CD8-positive, alpha-beta memory T cell (primary cell): ENCODE data around the gene CDH18. TPM values are rescaled to one million over a fixed set of nuclear protein-coding genes. Genes with fewer than 3 reads are reported as not detected.

Experiments used
- CTCF ChIA-PET: fragments of 350-600 bp; sonication (Branson Sonifier 250); formaldehyde crosslinking; loops from one replicate; lab custom pipeline; 2021; ENCODE audit warnings: antibody characterized with exemption; lab: Charles Lee
- POLR2A ChIA-PET: fragments of 350-600 bp; sonication (Branson Sonifier 250); formaldehyde crosslinking; loops from one replicate; lab custom pipeline; 2021; ENCODE audit warnings: antibody characterized with exemption; lab: Charles Lee
- DNase-seq, 5 donors: peaks; one replicate each; pipeline versions ENCODE4 v3.0.0 to v3.0.0-alpha.2; 2020 to 2022; ENCODE audit warnings: mixed read lengths in 1 of 5
- H3K27ac ChIP-seq: one replicate; pipeline ENCODE4 v1.7.0; 2013; ENCODE audit warnings: low read depth, mild to moderate bottlenecking, low read length, moderate library complexity
- H3K27me3 ChIP-seq: 2 replicates; pipeline ENCODE4 v1.7.0; 2013; ENCODE audit warnings: low read length, mild to moderate bottlenecking; ENCODE audit not compliant: insufficient read depth, poor library complexity, severe bottlenecking
- H3K36me3 ChIP-seq: 2 replicates; pipeline ENCODE4 v1.7.0; 2013; ENCODE audit warnings: mild to moderate bottlenecking, low read length, moderate library complexity; ENCODE audit not compliant: insufficient read depth
- H3K4me1 ChIP-seq: 2 replicates; pipeline ENCODE4 v1.7.0; 2013; ENCODE audit warnings: mild to moderate bottlenecking, low read length, moderate library complexity; ENCODE audit not compliant: insufficient read depth
- H3K4me3 ChIP-seq: 2 replicates; pipeline ENCODE4 v1.7.0; 2013; ENCODE audit warnings: mild to moderate bottlenecking, low read length
- H3K9me3 ChIP-seq: 2 replicates; pipeline ENCODE4 v1.7.0; 2013; ENCODE audit warnings: mild to moderate bottlenecking, low read length
- H3K27ac Mint-ChIP-seq, 8 donors: one replicate each; pipeline ENCODE4 v1.8.0; 2020 to 2021; ENCODE audit warnings: mixed read lengths in 8 of 8, mild to moderate bottlenecking in 6 of 8, inconsistent platforms in 3 of 8, moderate library complexity in 3 of 8
- H3K27me3 Mint-ChIP-seq, 2 donors: one replicate each; pipeline ENCODE4 v1.8.0; 2020 to 2021; ENCODE audit warnings: mixed read lengths in 2 of 2, mild to moderate bottlenecking in 1 of 2, moderate library complexity in 1 of 2
- H3K36me3 Mint-ChIP-seq, 3 donors: one replicate each; pipeline ENCODE4 v1.8.0; 2020 to 2021; ENCODE audit warnings: mixed read lengths in 3 of 3, inconsistent platforms in 1 of 3, mild to moderate bottlenecking in 1 of 3
- H3K4me1 Mint-ChIP-seq, 3 donors: one replicate each; pipeline ENCODE4 v1.8.0; 2020 to 2021; ENCODE audit warnings: mixed read lengths in 3 of 3, inconsistent platforms in 1 of 3, mild to moderate bottlenecking in 1 of 3
- H3K4me3 Mint-ChIP-seq, 7 donors: one replicate each; pipeline ENCODE4 v1.8.0; 2020 to 2021; ENCODE audit warnings: mixed read lengths in 7 of 7, mild to moderate bottlenecking in 6 of 7, moderate library complexity in 4 of 7, inconsistent platforms in 2 of 7
- H3K9me3 Mint-ChIP-seq, 5 donors: one replicate each; pipeline ENCODE4 v1.8.0; 2020 to 2022; ENCODE audit warnings: mixed read lengths in 5 of 5, mild to moderate bottlenecking in 3 of 5, moderate library complexity in 2 of 5, inconsistent platforms in 1 of 5
- polyA plus RNA-seq: library from polyadenylated mRNA; unstranded; fragments of 300-500 nt; fragmentation: Illumina TruSeq; gene quantifications from one replicate; pipeline ENCODE4 v1.2.3, GENCODE V29; 2021
- total RNA-seq, 2 experiments: library from RNA; stranded (reverse); gene quantifications; one replicate each; pipeline ENCODE4 v1.2.3, GENCODE V29; 2021

Gene CDH18
- total and polyA plus RNA-seq, 3 experiments from 2014 or later = not detected

DNA sequence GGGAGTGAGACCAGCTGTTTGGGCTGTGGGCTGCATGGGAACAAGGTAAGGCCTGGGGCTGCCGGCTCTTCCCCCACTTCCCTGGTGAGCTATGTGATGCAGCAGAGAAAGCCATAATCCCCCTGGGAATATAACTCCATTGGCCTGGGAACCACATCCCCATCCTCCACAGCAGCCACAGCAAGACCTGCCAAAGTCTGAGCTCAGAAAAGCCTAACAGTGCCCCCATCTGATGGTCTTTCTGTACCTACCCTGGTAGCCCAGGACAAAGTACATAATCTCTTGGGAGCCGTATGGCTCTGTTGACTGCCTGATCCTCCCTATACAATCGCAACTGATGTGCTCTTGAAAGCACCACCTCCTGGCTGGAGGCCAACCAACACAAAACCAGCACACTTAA lies 432.6 kb downstream of the CDH18 start:
- ChIA-PET CTCF (no interaction called here), POLR2A (no interaction called here)
- H3K27me3 ChIP-seq = no peaks in the 10 kb centered on the region
- DNase-seq = no peak
- H3K4me1 ChIP-seq = no peaks in the 10 kb centered on the region
- Mint-ChIP-seq H3K4me1 (no peaks in the 10 kb centered on the region), H3K27ac (no peak overlapping the region), H3K4me3 (no peak overlapping the region), H3K9me3 (peaks cover 4 to 48% (median 8%) of the 10 kb centered on the region in 5 donors), H3K36me3 (no peaks in the 10 kb centered on the region), H3K27me3 (no peaks in the 10 kb centered on the region)
- no peaks in the 10 kb centered on the region for H3K36me3 ChIP-seq
- no peak overlapping the region for H3K4me3 ChIP-seq
- no peak overlapping the region for H3K27ac ChIP-seq
- H3K9me3 ChIP-seq = no peaks in the 10 kb centered on the region

DNA sequence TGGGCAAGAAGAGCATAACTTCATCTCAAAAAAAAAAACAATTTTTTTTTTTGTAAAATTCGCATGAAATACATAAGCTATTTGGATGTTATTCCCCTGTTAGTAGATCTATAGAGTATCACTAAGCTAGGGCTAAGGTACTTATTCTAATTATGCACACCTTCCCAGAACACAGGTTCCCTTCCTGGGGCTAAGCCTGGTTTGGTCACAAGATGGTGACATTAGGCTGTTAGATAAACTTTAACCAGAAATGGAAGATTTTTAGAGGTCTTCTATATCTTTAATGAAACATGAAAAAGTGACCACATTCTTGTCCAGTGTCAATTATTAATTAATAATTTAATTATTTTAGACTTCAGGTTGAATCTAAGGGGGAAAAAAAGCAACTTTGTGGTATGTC lies 433.5 kb downstream of the CDH18 start:
- ChIA-PET POLR2A (no interaction called here), CTCF (no interaction called here)
- Histone ChIP-seq H3K27me3 (no peaks in the 10 kb centered on the region), H3K9me3 (no peaks in the 10 kb centered on the region), H3K36me3 (no peaks in the 10 kb centered on the region), H3K27ac (no peak overlapping the region), H3K4me1 (no peaks in the 10 kb centered on the region), H3K4me3 (no peak overlapping the region)
- no peak overlapping the region for H3K27ac Mint-ChIP-seq
- peaks cover 2 to 40% (median 8%) of the 10 kb centered on the region in 5 donors for H3K9me3 Mint-ChIP-seq
- no peak for DNase-seq
- H3K27me3 Mint-ChIP-seq = no peaks in the 10 kb centered on the region
- no peaks in the 10 kb centered on the region for H3K36me3 Mint-ChIP-seq
- H3K4me3 Mint-ChIP-seq = no peak overlapping the region
- no peaks in the 10 kb centered on the region for H3K4me1 Mint-ChIP-seq

GRCh38 chr5:19547640-19548039 lies 440.4 kb downstream of the CDH18 start:
- H3K4me1 Mint-ChIP-seq = no peaks in the 10 kb centered on the region
- Histone ChIP-seq H3K27ac (no peak overlapping the region), H3K27me3 (no peaks in the 10 kb centered on the region), H3K36me3 (no peaks in the 10 kb centered on the region), H3K4me3 (no peak overlapping the region), H3K4me1 (no peaks in the 10 kb centered on the region), H3K9me3 (no peaks in the 10 kb centered on the region)
- H3K4me3 Mint-ChIP-seq = no peak overlapping the region
- peaks cover 2 to 12% (median 5%) of the 10 kb centered on the region in 5 donors for H3K9me3 Mint-ChIP-seq
- DNase-seq = no peak
- H3K36me3 Mint-ChIP-seq = no peaks in the 10 kb centered on the region
- H3K27ac Mint-ChIP-seq = no peak overlapping the region
- ChIA-PET POLR2A (no interaction called here), CTCF (no interaction called here)
- H3K27me3 Mint-ChIP-seq = peaks cover 0 to 2% of the 10 kb centered on the region in 2 donors

- Mint-ChIP-seq H3K4me3 (no peak overlapping the region), H3K27ac (no peak overlapping the region)
Measured at GRCh38 chr5:19546521-19546920, 441.5 kb downstream of the CDH18 start.

DNA sequence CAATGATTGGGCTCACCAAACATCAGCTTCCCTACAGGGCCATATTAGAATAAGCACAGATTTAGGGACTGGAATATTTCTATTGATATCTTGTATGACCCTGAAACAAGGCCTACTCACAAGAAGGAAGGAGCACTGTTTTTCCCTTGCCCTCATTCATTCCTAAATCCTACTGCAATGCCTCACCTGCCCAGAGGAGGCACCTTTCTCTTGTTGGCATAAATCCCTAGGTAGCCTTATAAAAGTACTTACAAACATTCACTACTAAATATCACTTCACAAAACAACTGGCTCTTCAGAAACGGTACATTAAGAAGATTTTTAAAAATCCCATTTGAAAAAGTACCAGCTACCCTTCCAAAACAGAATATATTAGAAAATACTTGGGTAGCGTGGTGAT lies 449.4 kb downstream of the CDH18 start:
- Mint-ChIP-seq H3K4me3 (no peak overlapping the region), H3K27ac (no peak overlapping the region), H3K27me3 (no peaks in the 10 kb centered on the region), H3K4me1 (no peaks in the 10 kb centered on the region), H3K36me3 (no peaks in the 10 kb centered on the region), H3K9me3 (peaks cover 3 to 40% (median 12%) of the 10 kb centered on the region in 5 donors)
- no peaks in the 10 kb centered on the region for H3K27me3 ChIP-seq
- H3K4me1 ChIP-seq = no peaks in the 10 kb centered on the region
- no peaks in the 10 kb centered on the region for H3K36me3 ChIP-seq
- no peak for DNase-seq
- H3K4me3 ChIP-seq = no peak overlapping the region
- POLR2A ChIA-PET = no interaction called here
- CTCF ChIA-PET = no interaction called here
- no peaks in the 10 kb centered on the region for H3K9me3 ChIP-seq
- H3K27ac ChIP-seq = no peak overlapping the region

More at GRCh38 chr5:19546521-19546920, 441.5 kb downstream of the CDH18 start:
- ChIA-PET POLR2A (no interaction called here), CTCF (no interaction called here)
- Histone ChIP-seq H3K27me3 (no peaks in the 10 kb centered on the region), H3K27ac (no peak overlapping the region), H3K36me3 (no peaks in the 10 kb centered on the region), H3K4me1 (no peaks in the 10 kb centered on the region), H3K9me3 (no peaks in the 10 kb centered on the region), H3K4me3 (no peak overlapping the region)
- DNase-seq = no peak
- peaks cover 2 to 12% (median 5%) of the 10 kb centered on the region in 5 donors for H3K9me3 Mint-ChIP-seq
- H3K4me1 Mint-ChIP-seq = no peaks in the 10 kb centered on the region
- no peaks in the 10 kb centered on the region for H3K36me3 Mint-ChIP-seq
- peaks cover 0 to 2% of the 10 kb centered on the region in 2 donors for H3K27me3 Mint-ChIP-seq

- DNase-seq = no peak
- ChIA-PET CTCF (no interaction called here), POLR2A (no interaction called here)
- H3K36me3 Mint-ChIP-seq = no peaks in the 10 kb centered on the region
- H3K27ac Mint-ChIP-seq = no peak overlapping the region
- no peaks in the 10 kb centered on the region for H3K4me1 Mint-ChIP-seq
- H3K9me3 ChIP-seq = no peaks in the 10 kb centered on the region
- no peaks in the 10 kb centered on the region for H3K27me3 Mint-ChIP-seq
- H3K36me3 ChIP-seq = no peaks in the 10 kb centered on the region
- no peak overlapping the region for H3K27ac ChIP-seq
- H3K4me3 ChIP-seq = no peak overlapping the region
- H3K4me1 ChIP-seq = no peaks in the 10 kb centered on the region
- no peak overlapping the region for H3K4me3 Mint-ChIP-seq
- peaks cover 3 to 39% (median 12%) of the 10 kb centered on the region in 5 donors for H3K9me3 Mint-ChIP-seq
- no peaks in the 10 kb centered on the region for H3K27me3 ChIP-seq
Measured at GRCh38 chr5:19536387-19536786, 451.6 kb downstream of the CDH18 start.

- POLR2A ChIA-PET = no interaction called here
- Mint-ChIP-seq H3K9me3 (peaks cover 0 to 30% (median 9%) of the 10 kb centered on the region in 5 donors), H3K4me3 (no peak overlapping the region), H3K36me3 (no peaks in the 10 kb centered on the region), H3K27ac (no peak overlapping the region), H3K27me3 (no peaks in the 10 kb centered on the region), H3K4me1 (no peaks in the 10 kb centered on the region)
- no peaks in the 10 kb centered on the region for H3K4me1 ChIP-seq
- H3K9me3 ChIP-seq = no peaks in the 10 kb centered on the region
- H3K36me3 ChIP-seq = no peaks in the 10 kb centered on the region
- CTCF ChIA-PET = no interaction called here
- H3K27me3 ChIP-seq = no peaks in the 10 kb centered on the region
- no peak overlapping the region for H3K4me3 ChIP-seq
- DNase-seq = no peak
- no peak overlapping the region for H3K27ac ChIP-seq
Measured at GRCh38 chr5:19534751-19535150, 453.2 kb downstream of the CDH18 start.

DNA sequence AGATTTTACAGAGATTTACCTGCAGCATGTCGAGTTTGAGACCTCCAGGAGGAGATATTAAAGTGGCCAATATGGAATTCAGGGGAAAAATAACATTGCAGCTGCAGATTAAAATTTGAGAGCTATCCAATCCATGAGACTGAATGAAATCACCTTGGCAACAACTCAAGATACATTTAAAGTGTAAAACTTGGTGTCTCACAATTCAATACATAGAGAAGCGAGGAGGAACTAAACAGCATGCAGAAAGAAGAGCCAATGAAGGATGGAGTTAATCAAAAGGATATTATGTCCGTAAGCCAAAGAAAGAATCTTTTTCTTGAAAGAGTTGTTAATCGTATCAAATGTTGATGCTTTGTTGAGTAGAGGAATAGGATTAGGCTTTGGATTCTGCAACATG lies 455.1 kb downstream of the CDH18 start:
- Mint-ChIP-seq H3K4me1 (no peaks in the 10 kb centered on the region), H3K27ac (no peak overlapping the region), H3K9me3 (peaks cover 0 to 30% (median 9%) of the 10 kb centered on the region in 5 donors), H3K27me3 (no peaks in the 10 kb centered on the region), H3K4me3 (no peak overlapping the region), H3K36me3 (no peaks in the 10 kb centered on the region)
- no peak for DNase-seq
- Histone ChIP-seq H3K27me3 (no peaks in the 10 kb centered on the region), H3K4me3 (no peak overlapping the region), H3K4me1 (no peaks in the 10 kb centered on the region), H3K27ac (no peak overlapping the region), H3K9me3 (no peaks in the 10 kb centered on the region), H3K36me3 (no peaks in the 10 kb centered on the region)
- POLR2A ChIA-PET = no interaction called here
- CTCF ChIA-PET = no interaction called here
